OCI-LY3 (cell line): ENCODE data around the gene SNTB2.

Experiments
- CTCF ChIP-seq: fragments of 200-600, 300-600 bp; sonication (generic); IDR thresholded peaks from 2 replicates; pipeline ENCODE4 v1.5.1; 2014; ENCODE audit warnings: antibody characterized with exemption, low read length, low read depth
- EZH2phosphoT487 ChIP-seq: fragments of 200-600 bp; shearing (Covaris generic); IDR thresholded peaks from 2 replicates; pipeline ENCODE4 v1.6.1; 2018; ENCODE audit warnings: antibody characterized with exemption, mixed run types, low read depth

DNA sequence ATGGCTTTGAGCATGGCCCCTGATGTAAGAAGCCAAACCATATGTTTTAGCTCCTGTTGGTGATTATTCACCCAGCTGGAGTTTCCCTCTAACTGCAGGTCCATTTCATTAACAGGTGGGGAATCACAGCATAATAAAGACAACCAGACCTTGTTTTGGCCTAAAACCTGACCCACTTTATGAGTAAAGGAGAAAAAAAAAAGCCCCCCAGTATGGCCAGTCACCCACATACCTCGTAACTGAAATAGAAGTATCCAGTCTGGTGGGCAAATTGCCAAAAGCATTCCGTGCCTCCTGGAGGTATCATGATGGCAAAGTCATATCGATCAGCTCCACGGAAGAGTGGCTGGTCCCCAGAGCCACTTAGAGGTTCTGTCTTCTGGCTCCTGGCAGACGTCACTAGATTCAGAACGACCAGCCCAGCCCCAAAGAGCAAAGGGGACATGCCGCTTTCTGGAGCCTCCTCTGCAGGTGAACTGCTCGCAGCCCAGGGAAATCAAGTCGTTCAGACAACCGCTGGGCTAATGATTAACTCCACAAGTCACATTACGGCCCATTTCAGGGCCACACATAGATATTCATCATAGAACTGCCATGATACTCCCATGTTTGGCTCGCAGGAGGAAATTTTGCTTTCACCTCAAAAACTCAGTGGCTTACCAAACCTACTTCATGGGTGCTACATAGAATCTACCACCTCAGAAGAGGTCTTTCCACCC lies 164.5 kb downstream of the SNTB2 start, which contains the start of gene TMED6:
- TF ChIP-seq CTCF = no peak
- TF ChIP-seq EZH2phosphoT487 = no peak
